Astrocyte (in vitro differentiated cells and primary cell): ENCODE results near the gene ESPL1.

Experiments
- EZH2 ChIP-seq: IDR thresholded peaks from 2 replicates; pipeline ENCODE4 v1.6.1; 2012; ENCODE audit warnings: mild to moderate bottlenecking, low read length, inconsistent platforms; ENCODE audit not compliant: insufficient read depth
- TF ChIP-seq, protein P1 (sequence below): IDR thresholded peaks from 2 replicates; pipeline ENCODE4 v1.5.1; 2011; ENCODE audit warnings: low read depth, mild to moderate bottlenecking, inconsistent platforms, low read length, moderate library complexity; ENCODE audit not compliant: insufficient read depth

DNA sequence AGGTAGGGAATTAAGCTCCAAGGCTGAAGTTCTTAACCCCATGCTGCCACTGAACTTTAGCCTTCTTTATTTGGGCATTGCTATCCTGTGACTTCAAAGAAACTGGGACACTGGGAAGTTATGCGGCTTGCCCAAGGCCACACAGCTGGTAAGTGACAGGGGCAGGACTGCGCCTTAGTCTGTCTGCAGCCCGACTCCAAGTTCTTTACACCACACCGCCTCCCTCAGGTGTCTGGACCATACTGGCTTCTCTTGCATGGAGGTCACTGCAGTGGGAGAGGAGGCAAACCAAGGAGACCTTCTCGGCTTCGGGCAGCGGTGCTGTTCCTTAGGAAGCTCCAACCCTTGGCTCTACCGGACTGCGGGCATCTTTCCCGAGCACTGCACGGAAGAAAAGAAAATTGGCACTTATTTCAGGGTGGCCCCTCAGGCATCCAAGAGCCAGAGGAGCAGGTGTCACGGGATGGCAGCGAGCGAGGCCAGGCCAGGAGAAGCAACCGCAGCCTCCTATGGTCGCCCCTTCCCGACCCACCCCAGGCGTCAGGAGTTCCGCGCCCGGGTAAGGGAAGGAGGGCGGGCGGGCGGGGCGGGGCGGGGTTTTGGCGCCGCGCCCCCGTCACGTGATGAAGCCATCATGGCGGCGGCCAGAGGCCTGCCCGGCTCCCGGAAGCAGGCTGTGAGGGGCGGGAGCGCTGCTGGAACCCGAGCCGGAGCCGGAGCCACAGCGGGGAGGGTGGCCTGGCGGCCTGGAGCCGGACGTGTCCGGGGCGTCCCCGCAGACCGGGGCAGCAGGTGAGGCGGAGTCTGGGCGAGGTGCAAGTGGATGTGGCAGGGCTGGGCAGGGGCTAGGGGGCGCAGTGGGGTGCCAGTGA, 16.4 kb upstream of the ESPL1 start:
- TF ChIP-seq, protein P1, sequence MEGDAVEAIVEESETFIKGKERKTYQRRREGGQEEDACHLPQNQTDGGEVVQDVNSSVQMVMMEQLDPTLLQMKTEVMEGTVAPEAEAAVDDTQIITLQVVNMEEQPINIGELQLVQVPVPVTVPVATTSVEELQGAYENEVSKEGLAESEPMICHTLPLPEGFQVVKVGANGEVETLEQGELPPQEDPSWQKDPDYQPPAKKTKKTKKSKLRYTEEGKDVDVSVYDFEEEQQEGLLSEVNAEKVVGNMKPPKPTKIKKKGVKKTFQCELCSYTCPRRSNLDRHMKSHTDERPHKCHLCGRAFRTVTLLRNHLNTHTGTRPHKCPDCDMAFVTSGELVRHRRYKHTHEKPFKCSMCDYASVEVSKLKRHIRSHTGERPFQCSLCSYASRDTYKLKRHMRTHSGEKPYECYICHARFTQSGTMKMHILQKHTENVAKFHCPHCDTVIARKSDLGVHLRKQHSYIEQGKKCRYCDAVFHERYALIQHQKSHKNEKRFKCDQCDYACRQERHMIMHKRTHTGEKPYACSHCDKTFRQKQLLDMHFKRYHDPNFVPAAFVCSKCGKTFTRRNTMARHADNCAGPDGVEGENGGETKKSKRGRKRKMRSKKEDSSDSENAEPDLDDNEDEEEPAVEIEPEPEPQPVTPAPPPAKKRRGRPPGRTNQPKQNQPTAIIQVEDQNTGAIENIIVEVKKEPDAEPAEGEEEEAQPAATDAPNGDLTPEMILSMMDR: peak; percentile 7
- no peak for TF ChIP-seq EZH2
